Peyer's patch (tissue), 4 donors: Measurements from ENCODE around the gene SIRPA.

Experiments used
- CTCF ChIP-seq, 6 experiments: fragments of 450-650 bp in 4 of 6; fragments of 200-600 bp in 2 of 6; sonication (generic) in 1 of 6; IDR thresholded peaks; one replicate each; pipeline ENCODE4 v1.5.1; 2017 to 2019; ENCODE audit warnings: antibody characterized with exemption in 6 of 6, mild to moderate bottlenecking in 3 of 6, moderate library complexity in 1 of 6
- POLR2A ChIP-seq, 2 donors: fragments of 450-650 bp; IDR thresholded peaks; one replicate each; pipeline ENCODE4 v1.5.1; 2017; ENCODE audit warnings: antibody characterized with exemption in 2 of 2, mild to moderate bottlenecking in 2 of 2, moderate library complexity in 2 of 2

GRCh38 chr20:1934721-1935573 lies 39.7 kb downstream of the SIRPA start:
- no peak for TF ChIP-seq POLR2A (IDR thresholded peaks at IDR 0.05)
- no peak for TF ChIP-seq CTCF (IDR thresholded peaks at IDR 0.05)
